Esophagus mucosa (tissue), 1 donor: Measurements from ENCODE around the gene TMEM150C. TPM values are rescaled to one million over a fixed set of nuclear protein-coding genes. Genes with fewer than 3 reads are reported as not detected.
"Not testable (repeated sequence)": the region's sequence is repeated elsewhere in the genome, so short reads cannot be mapped to it uniquely, and the experiment has no call there.

Experiments used
- ATAC-seq: fragments of 200-7000 bp; cut with Tn5 transposase; one replicate; pipeline ENCODE4 v1.9.1; 2020
- total RNA-seq: library from RNA; stranded (reverse); gene quantifications from one replicate; pipeline ENCODE4 v1.2.4, GENCODE V29; 2023
- donor health status: DM: yes; HTN: yes; CAD: no.

TMEM150C gene
- total RNA-seq, 1 donor from 2014 or later = 0.80 TPM

- no peak for ATAC-seq
Observed at GRCh38 chr4:82510216-82510615, 51.6 kb downstream of the TMEM150C start.

DNA sequence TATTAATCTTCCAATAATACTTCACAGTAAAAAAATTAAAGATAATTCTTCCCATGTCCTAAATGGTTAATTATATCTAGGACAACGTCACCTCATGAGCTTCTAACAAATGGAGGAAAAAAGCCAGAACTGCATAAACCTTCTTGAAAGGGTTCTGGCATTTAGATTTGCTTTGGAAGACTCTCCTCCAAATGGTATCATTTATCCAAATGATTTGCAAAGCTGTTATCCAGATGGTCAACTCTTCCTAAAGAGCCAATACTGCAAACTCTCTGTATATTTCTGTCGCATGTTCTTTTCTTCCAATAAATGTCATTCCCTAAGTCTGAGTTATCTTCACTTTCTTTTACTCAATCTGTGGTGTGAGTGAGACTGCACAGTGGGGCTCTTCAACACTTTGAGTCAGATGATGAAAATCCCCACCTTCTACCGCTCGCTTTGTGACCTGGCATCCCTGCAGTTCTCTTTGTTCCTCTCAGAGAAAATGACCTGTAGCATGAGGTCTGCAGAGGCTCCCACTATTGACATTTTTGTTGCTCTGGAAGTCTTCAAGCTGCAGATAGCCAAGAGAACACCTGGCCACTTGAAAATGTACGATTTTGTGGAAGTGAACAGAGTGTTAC lies 52.9 kb downstream of the TMEM150C start:
- ATAC-seq = no peak

DNA sequence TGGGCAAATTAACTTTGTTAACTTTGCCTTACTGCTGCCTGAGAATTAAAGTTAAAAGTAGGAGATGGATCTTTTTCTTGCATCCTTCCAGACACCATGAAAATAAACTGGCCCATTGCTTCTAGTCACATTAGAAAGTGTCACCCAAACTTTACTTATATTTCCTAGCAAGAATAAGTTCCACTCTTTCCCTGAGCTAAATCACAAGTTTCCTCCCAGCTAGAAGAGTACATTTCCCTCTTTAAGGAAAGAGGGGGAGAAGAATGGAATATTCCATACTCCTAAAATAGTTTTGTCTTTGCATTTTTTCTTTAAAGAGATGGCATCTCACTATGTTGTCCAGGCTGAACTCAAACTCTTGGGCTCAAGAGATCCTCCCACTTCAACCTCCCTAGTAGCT lies 53.8 kb downstream of the TMEM150C start:
- no peak for ATAC-seq

GRCh38 chr4:82501154-82501442 lies 60.7 kb downstream of the TMEM150C start:
- ATAC-seq = no peak

- no peak for ATAC-seq
Observed at GRCh38 chr4:82500435-82501153, 61.2 kb downstream of the TMEM150C start.

GRCh38 chr4:82499738-82500434 lies 61.9 kb downstream of the TMEM150C start:
- no peak for ATAC-seq

DNA sequence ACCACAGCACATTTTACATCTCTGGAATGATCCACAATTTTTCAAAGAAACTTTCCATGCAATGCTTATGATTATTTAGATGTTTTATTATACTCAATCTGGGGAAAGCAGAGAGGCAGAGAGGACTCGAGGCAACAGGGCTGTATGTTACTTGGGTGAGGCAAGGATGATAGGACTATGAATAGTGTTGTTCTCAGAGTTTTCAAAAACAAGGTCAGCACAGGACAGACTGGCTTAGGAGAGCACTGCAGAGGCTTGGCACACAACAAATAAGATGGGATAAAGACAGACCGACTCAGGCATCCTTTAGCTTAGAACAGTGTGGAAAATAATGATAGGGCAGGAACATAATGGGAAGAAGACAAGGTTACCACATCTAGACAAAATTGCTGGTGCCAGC lies 65.4 kb downstream of the TMEM150C start:
- ATAC-seq = no peak

DNA sequence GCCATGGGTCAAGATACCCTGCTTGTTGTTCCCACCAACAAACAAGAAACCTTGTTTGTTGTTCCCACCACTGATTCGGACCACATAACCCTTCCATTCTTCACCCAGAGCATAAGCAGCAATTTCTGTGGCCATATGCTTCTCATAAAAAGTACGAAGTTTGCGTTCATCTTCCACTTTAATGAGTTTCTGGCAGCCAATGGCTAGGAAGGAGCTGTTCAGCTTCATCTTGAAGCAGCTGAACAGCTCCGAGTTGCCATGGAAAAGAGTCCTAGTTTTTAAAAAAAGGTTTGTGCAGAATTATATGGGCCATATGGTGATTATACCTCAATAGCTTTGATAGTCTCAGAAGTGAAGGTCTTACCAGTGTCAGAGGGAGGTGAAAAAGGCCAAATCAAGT lies 66.1 kb downstream of the TMEM150C start:
- ATAC-seq = no peak

GRCh38 chr4:82493721-82494425 lies 67.9 kb downstream of the TMEM150C start:
- ATAC-seq = no peak

GRCh38 chr4:82491251-82491960 lies 70.4 kb downstream of the TMEM150C start:
- peak; percentile 74 for ATAC-seq

DNA sequence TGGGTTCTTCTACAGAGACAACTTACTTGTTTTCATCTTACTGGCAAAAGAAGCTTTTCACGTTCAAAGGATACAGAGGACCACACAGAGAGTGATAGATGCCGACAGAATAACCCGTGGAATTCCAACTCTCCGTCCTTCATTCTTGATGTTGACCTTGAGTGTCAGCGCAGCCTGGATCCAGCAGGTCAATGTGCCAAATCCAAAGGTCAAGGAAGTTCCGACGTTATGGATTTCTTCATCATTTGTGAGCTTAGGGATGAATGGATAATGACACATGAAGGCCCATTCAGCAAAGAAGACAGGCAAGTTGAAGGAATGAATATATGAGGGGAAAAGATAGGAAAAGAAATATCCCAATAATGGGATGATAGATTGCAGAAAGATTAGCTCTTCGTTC lies 71.8 kb downstream of the TMEM150C start:
- no peak for ATAC-seq

DNA sequence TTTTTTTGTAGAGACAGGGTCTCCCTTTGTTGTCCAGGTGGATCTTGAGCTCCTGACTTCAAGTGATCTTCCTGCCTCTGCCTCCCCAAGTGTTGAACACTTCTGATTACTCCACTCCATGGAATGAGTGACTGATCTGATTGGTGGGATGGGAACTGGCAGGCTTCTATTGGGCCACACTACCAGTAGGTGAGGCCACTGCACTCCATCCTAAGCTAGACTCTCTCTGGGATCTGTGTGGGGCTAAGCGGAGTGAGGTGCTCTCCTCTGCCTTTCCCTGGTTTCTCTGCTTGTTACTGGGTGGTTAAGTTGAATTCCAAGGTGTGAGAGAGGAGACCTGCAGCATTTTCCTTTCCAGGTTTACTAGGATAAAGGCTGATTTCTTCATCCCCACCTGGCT lies 72.7 kb downstream of the TMEM150C start:
- no peak for ATAC-seq

- no peak for ATAC-seq
Observed at GRCh38 chr4:82484996-82485783, 76.6 kb downstream of the TMEM150C start.

GRCh38 chr4:82482387-82482786 lies 79.4 kb downstream of the TMEM150C start:
- ATAC-seq = no peak

DNA sequence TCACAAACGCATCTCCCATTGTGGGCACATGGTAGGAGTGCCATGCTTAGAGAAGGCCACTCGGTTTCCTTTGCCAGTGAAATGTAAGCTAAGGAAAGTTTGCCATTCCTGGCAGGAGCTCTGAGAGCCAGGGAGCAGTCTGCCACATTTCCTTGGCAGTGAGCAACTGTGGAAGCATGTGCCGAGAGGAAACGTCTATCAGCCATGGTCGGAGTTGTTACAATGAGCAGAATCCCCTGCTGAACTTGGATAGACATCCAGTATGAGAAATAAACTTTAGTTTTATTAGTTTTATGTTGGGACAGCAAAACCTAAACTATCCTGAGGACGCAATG lies 80.3 kb downstream of the TMEM150C start:
- no peak for ATAC-seq

DNA sequence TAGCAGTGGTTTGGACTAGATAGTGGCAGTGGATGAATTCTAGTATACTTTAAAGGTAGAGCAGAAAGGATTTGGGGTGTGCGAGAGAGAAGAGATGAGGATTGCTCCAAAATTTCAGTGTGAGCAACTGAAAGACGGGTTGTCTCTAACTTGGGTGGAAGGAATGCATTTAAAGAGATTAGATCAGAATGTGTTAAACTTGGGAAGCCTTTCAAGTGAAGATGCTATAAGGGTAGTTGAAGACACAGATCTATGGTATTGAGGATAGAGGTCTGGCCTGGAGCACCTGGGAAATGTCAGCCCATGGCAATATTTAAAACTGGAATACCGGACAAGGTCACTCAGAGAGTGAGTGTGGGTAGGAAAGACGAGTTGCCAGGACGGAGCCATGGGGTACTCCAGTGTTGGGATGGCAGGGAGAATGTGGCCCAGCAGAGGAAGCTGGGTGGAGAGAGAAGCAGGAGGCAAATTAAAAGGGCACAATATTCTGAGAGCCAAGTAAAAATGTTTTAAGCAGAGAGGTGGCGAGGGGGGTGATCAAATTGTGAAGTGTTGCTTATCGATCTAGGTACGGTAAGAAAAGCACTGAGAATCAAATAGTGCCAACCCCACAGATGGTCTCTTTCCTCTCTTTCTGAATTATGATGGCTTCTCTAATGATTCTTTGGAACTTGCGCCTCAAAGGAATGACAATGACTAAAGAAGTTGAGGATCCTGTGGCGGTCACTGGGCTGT lies 80.8 kb downstream of the TMEM150C start:
- no peak for ATAC-seq

GRCh38 chr4:82479562-82479961 lies 82.2 kb downstream of the TMEM150C start:
- ATAC-seq = no peak

DNA sequence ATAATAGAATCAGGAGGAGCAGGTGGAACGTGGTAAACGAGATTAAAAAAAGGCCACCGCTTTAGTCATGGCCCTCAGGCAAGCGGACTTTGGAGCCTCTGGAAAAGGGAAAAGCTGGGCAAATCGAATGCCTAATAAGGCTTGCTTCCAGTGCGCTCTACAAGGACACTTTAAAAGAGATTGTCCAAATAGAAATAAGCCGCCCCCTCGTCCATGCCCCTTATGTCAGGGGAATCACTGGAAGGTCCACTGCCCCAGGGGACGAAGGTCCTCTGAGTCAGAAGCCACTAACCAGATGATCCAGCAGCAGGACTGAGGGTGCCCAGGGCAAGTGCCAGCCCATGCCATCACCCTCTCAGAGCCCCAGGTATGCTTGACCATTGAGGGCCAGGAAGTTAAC lies 84.3 kb downstream of the TMEM150C start:
- not testable (repeated sequence) for ATAC-seq

DNA sequence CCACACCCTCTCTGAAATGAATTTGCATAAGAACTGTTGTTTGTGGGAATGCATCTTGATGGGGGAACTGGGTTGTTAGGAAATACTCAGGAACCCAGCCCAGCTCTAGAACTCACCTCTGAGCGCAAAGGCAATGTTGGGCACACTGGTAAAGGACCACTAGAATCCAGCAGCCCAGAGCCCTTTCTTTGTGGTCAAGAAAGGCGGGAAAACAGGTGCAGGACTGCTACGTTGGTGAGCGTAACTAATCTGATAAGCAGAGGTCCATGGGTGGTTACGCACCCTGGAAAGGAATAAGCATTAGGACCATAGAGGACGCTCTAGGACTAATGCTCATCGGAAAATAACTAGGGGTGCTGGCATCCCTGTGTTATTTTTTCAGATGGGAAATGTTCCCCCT lies 85.9 kb downstream of the TMEM150C start:
- ATAC-seq = not testable (repeated sequence)

- no peak for ATAC-seq
Observed at GRCh38 chr4:82473621-82474164, 88.1 kb downstream of the TMEM150C start.

- ATAC-seq = not testable (repeated sequence)
Observed at GRCh38 chr4:82473080-82473479, 88.7 kb downstream of the TMEM150C start.
